ENCODE measurements around the gene GALNT10. TPM values are rescaled to one million over a fixed set of nuclear protein-coding genes. Genes with fewer than 3 reads are reported as not detected.

The GALNT10 gene
- total and polyA plus RNA-seq, 10 of the 15 experiments (the other 5 are each of a cell fraction or from before 2014, with no cell fraction given), result 3.9 to 35.4 (median 15.5) TPM

GRCh38 chr5:154315196-154315595 lies 124.7 kb downstream of the GALNT10 start:
- no TSS peak for BruUV-seq (replicated peaks)
- SMC1A ChIA-PET (ENCODE audit: uncharacterized antibody, unreplicated experiment), result no interaction called here
- Histone ChIP-seq H3K9ac (ENCODE audit: control insufficient read depth, insufficient read depth, low read length) (no peak overlapping the region), H3K9me3 (replicated peaks; ENCODE audit: control insufficient read depth, insufficient read depth, low read length) (no peaks in the 10 kb centered on the region; the same call in 1 of the 3 replicates), H3K27ac (ENCODE audit: control insufficient read depth, insufficient read depth) (no peak overlapping the region), H4K20me1 (ENCODE audit: control insufficient read depth, insufficient read depth) (no peaks in the 10 kb centered on the region), H2AFZ (ENCODE audit: control insufficient read depth, low read depth, low read length) (no peak overlapping the region), H3K79me2 (ENCODE audit: control insufficient read depth, insufficient read depth, low read length) (no peaks in the 10 kb centered on the region; the same call in 1 of the 2 replicates), H3K4me2 (ENCODE audit: control insufficient read depth, insufficient read depth) (no peak overlapping the region), H3K4me3 (no peak overlapping the region), H3K36me3 (ENCODE audit: control insufficient read depth in 2 of 2, insufficient read depth in 2 of 2, low read length in 1 of 2) (peaks cover 0 to 8% of the 10 kb centered on the region in 2 experiments; a peak in 3 of 4 replicates), H3K27me3 (replicated peaks in 1 of 2; ENCODE audit: control insufficient read depth in 2 of 2, insufficient read depth in 2 of 2, low read length in 1 of 2) (no peaks in the 10 kb centered on the region), H3K4me1 (ENCODE audit: control insufficient read depth, insufficient read depth, low read length) (peaks cover 12% of the 10 kb centered on the region)
- DNase-seq (ENCODE audit: low read depth, low spot score), result no peak
- POLR2A ChIA-PET, result no interaction called here
- in situ Hi-C loops (cut with MboI), result no loop called here
- intact Hi-C loops (cut with micrococcal nuclease; ENCODE audit: unreplicated experiment), result no loop called here
- no peak for FAIRE-seq
- CTCF ChIA-PET, result interaction anchor here (1.7 kb wide), 1 partner anchor 19 kb away, joined by 6 read pairs; no protein-coding TSS in a partner anchor
- ATAC-seq, result no peak
- TF ChIP-seq POLR2A (IDR thresholded peaks at IDR 0.05; ENCODE audit: low read depth, low read length) (no peak), SP1 (IDR thresholded peaks at IDR 0.05; ENCODE audit: low read depth, low read length) (no peak), TCF7 (IDR thresholded peaks at IDR 0.05; ENCODE audit: borderline replicate concordance) (no peak), TCF3 (IDR thresholded peaks at IDR 0.05; ENCODE audit: borderline replicate concordance, insufficient read depth, low read depth, low read length) (no peak), SMAD1 (IDR thresholded peaks at IDR 0.05; ENCODE audit: low read depth, partially characterized antibody) (no peak)
- RAD21 ChIA-PET (ENCODE audit: unreplicated experiment), result interaction anchor here (1.0 kb wide), 1 partner anchor 243 kb away, joined by 3 read pairs; no protein-coding TSS in a partner anchor
- WGBS (ENCODE audit: insufficient coverage, insufficient replicate concordance, low lambda C conversion rate, missing lambda C conversion rate), result 89% methylated on average over 3 of the region's 3 CpGs

GRCh38 chr5:154315756-154316155 lies 125.2 kb downstream of the GALNT10 start:
- CTCF ChIA-PET, result interaction anchor here (1.7 kb wide), 1 partner anchor 18 kb away, joined by 6 read pairs; no protein-coding TSS in a partner anchor
- DNase-seq (ENCODE audit: low read depth, low spot score), result no peak
- intact Hi-C loops (cut with micrococcal nuclease; ENCODE audit: unreplicated experiment), result no loop called here
- TF ChIP-seq KAT2A (conservative IDR thresholded peaks at IDR 0.05; ENCODE audit: control insufficient read depth, low read depth, low read length), result no peak
- TF ChIP-seq RAD21 (IDR thresholded peaks at IDR 0.05; ENCODE audit: insufficient read depth, low read depth, low read length), result no peak
- no peak for TF ChIP-seq KDM1A (IDR thresholded peaks at IDR 0.05; ENCODE audit: borderline replicate concordance)
- TF ChIP-seq CHD1 (IDR thresholded peaks at IDR 0.05; ENCODE audit: low read depth, low read length), result no peak
- no peak for TF ChIP-seq MYC (IDR thresholded peaks at IDR 0.05; ENCODE audit: insufficient read depth, insufficient read length, insufficient replicate concordance, low read length, severe bottlenecking)
- TF ChIP-seq ZNF217 (IDR thresholded peaks at IDR 0.05), result no peak
- no peak for TF ChIP-seq SP1 (IDR thresholded peaks at IDR 0.05; ENCODE audit: low read depth, low read length)
- no peak for TF ChIP-seq STAT1 (conservative IDR thresholded peaks at IDR 0.05)
- TF ChIP-seq RBBP5 (conservative IDR thresholded peaks at IDR 0.05), result no peak
- TF ChIP-seq SMAD1 (IDR thresholded peaks at IDR 0.05; ENCODE audit: low read depth, partially characterized antibody), result no peak
- TF ChIP-seq CBFB (IDR thresholded peaks at IDR 0.05; ENCODE audit: low read depth), result no peak
- TF ChIP-seq ZNF207 (IDR thresholded peaks at IDR 0.05; ENCODE audit: borderline replicate concordance), result no peak
- no peak for TF ChIP-seq EZH2 (IDR thresholded peaks at IDR 0.05; ENCODE audit: borderline replicate concordance, control insufficient read depth, low read depth, low read length)
- TF ChIP-seq NFYB (IDR thresholded peaks at IDR 0.05; ENCODE audit: insufficient read depth, low read depth, low read length), result no peak
- TF ChIP-seq PKNOX1 (IDR thresholded peaks at IDR 0.05), result no peak
- TF ChIP-seq NFXL1 (IDR thresholded peaks at IDR 0.05; ENCODE audit: borderline replicate concordance), result no peak

More at GRCh38 chr5:154315756-154316155, 125.2 kb downstream of the GALNT10 start:
- Histone ChIP-seq H3K36me3 (ENCODE audit: control insufficient read depth in 2 of 2, insufficient read depth in 2 of 2, low read length in 1 of 2) (peaks cover 0 to 8% of the 10 kb centered on the region in 2 experiments; a peak in 3 of 4 replicates), H3K9ac (ENCODE audit: control insufficient read depth, insufficient read depth, low read length) (no peak overlapping the region), H4K20me1 (ENCODE audit: control insufficient read depth, insufficient read depth) (no peaks in the 10 kb centered on the region), H3K4me3 (no peak overlapping the region), H3K27ac (ENCODE audit: control insufficient read depth, insufficient read depth) (no peak overlapping the region), H3K9me3 (replicated peaks; ENCODE audit: control insufficient read depth, insufficient read depth, low read length) (no peaks in the 10 kb centered on the region; the same call in 2 of the 3 replicates), H3K4me1 (ENCODE audit: control insufficient read depth, insufficient read depth, low read length) (peaks cover 12% of the 10 kb centered on the region), H2AFZ (ENCODE audit: control insufficient read depth, low read depth, low read length) (no peak overlapping the region), H3K79me2 (ENCODE audit: control insufficient read depth, insufficient read depth, low read length) (no peaks in the 10 kb centered on the region; the same call in 1 of the 2 replicates), H3K4me2 (ENCODE audit: control insufficient read depth, insufficient read depth) (no peak overlapping the region), H3K27me3 (replicated peaks in 1 of 2; ENCODE audit: control insufficient read depth in 2 of 2, insufficient read depth in 2 of 2, low read length in 1 of 2) (no peaks in the 10 kb centered on the region)
- ChIA-PET POLR2A (no interaction called here), RAD21 (ENCODE audit: unreplicated experiment) (interaction anchor here (1.0 kb wide), 1 partner anchor 244 kb away, joined by 3 read pairs; no protein-coding TSS in a partner anchor), SMC1A (ENCODE audit: uncharacterized antibody, unreplicated experiment) (no interaction called here)
- no peak for FAIRE-seq
- no TSS peak for BruUV-seq (replicated peaks)
- ATAC-seq, result no peak
- in situ Hi-C loops (cut with MboI), result no loop called here
